Astrocyte (in vitro differentiated cells and primary cell): Measurements from ENCODE around the gene SLC4A5.

ENCODE experiments used
- CTCF ChIP-seq: IDR thresholded peaks from 2 replicates; pipeline ENCODE4 v1.5.1; 2011; ENCODE audit warnings: low read depth, mild to moderate bottlenecking, inconsistent platforms, low read length, moderate library complexity; ENCODE audit not compliant: insufficient read depth
- EZH2 ChIP-seq: IDR thresholded peaks from 2 replicates; pipeline ENCODE4 v1.6.1; 2012; ENCODE audit warnings: mild to moderate bottlenecking, low read length, inconsistent platforms; ENCODE audit not compliant: insufficient read depth

GRCh38 chr2:74219846-74220486 lies 123.2 kb downstream of the SLC4A5 start:
- no peak for TF ChIP-seq CTCF
- TF ChIP-seq EZH2 = no peak
